HEK293 (cell line): ENCODE data around the gene DENND1C.

Source experiments
- CTCF ChIA-PET: fragments of 350-600 bp; formaldehyde crosslinking; extraction: SDS; loops from one replicate; lab custom pipeline; 2021; ENCODE audit warnings: antibody characterized with exemption; lab: Yijun Ruan, JAX
- POLR2A ChIA-PET: fragments of 300-600 bp; formaldehyde crosslinking; extraction: SDS; loops from one replicate; lab custom pipeline; 2020; ENCODE audit warnings: antibody characterized with exemption, inconsistent platforms; lab: Yijun Ruan, JAX
- H3K27ac ChIP-seq: fragments of 200-500 bp; sonication (Bioruptor generic); 2 replicates; pipeline ENCODE4 v1.5.1; 2014; ENCODE audit warnings: low read depth, low read length, control low read depth, inconsistent platforms; ENCODE audit errors: extremely low read depth
- H3K36me3 ChIP-seq, 2 experiments: fragments of 200-500 bp in 1 of 2; sonication (Bioruptor generic) in 1 of 2; 1 replicate in 1 of 2; 2 replicates in 1 of 2; pipeline ENCODE4 v1.5.1; 2014 to 2017; ENCODE audit warnings: inconsistent platforms in 2 of 2, low read length in 2 of 2; ENCODE audit not compliant: control insufficient read depth in 2 of 2, insufficient read depth in 1 of 2
- H3K4me1 ChIP-seq: fragments of 200-500 bp; sonication (Bioruptor generic); 2 replicates; pipeline ENCODE4 v1.5.1; 2014; ENCODE audit warnings: mild to moderate bottlenecking, low read length, inconsistent platforms; ENCODE audit not compliant: control insufficient read depth, insufficient read depth
- H3K4me3 ChIP-seq: 2 replicates; pipeline ENCODE4 v1.5.1; 2011; ENCODE audit warnings: low read depth, mild to moderate bottlenecking, control low read depth, low read length, moderate library complexity
- H3K9me3 ChIP-seq: fragments of 200-500 bp; sonication (Bioruptor generic); 2 replicates; pipeline ENCODE4 v1.5.1; 2014; ENCODE audit warnings: low read depth, low read length, inconsistent platforms; ENCODE audit not compliant: control insufficient read depth, insufficient read depth
- CTCF ChIP-seq: fragments of 450-650 bp; formaldehyde crosslinking; IDR thresholded peaks from 2 replicates; pipeline ENCODE4 v1.5.1; 2016; ENCODE audit warnings: missing biosample characterization, missing genetic modification characterization
- EGR2 ChIP-seq: fragments of 450-650 bp; formaldehyde crosslinking; IDR thresholded peaks from 2 replicates; pipeline ENCODE4 v1.5.1; 2016; ENCODE audit warnings: low read depth, missing biosample characterization, missing genetic modification characterization
- HOXD13 ChIP-seq: sonication (generic); formaldehyde crosslinking; IDR thresholded peaks from 2 replicates; pipeline ENCODE4 v1.8.0; 2022; ENCODE audit warnings: missing genetic modification reagents, borderline replicate concordance
- KLF1 ChIP-seq: fragments of 450-650 bp; formaldehyde crosslinking; IDR thresholded peaks from 2 replicates; pipeline ENCODE4 v1.5.1; 2016; ENCODE audit warnings: missing biosample characterization, missing genetic modification characterization
- KLF17 ChIP-seq: fragments of 450-650 bp; formaldehyde crosslinking; IDR thresholded peaks from 2 replicates; pipeline ENCODE4 v1.5.1; 2016; ENCODE audit warnings: missing biosample characterization, missing genetic modification characterization
- KLF9 ChIP-seq: fragments of 450-650 bp; formaldehyde crosslinking; IDR thresholded peaks from 2 replicates; pipeline ENCODE4 v1.5.1; 2016; ENCODE audit warnings: missing biosample characterization, missing genetic modification characterization, low read depth
- PRDM10 ChIP-seq: fragments of 450-650 bp; formaldehyde crosslinking; IDR thresholded peaks from 2 replicates; pipeline ENCODE4 v1.5.1; 2016; ENCODE audit warnings: missing biosample characterization, missing genetic modification characterization
- PRDM4 ChIP-seq: fragments of 450-650 bp; formaldehyde crosslinking; IDR thresholded peaks from 2 replicates; pipeline ENCODE4 v1.5.1; 2017; ENCODE audit warnings: missing biosample characterization, missing genetic modification characterization
- SALL2 ChIP-seq: fragments of 450-650 bp; formaldehyde crosslinking; IDR thresholded peaks from 2 replicates; pipeline ENCODE4 v1.5.0; 2017; ENCODE audit warnings: missing biosample characterization, mild to moderate bottlenecking, missing genetic modification characterization, borderline replicate concordance
- SP3 ChIP-seq: fragments of 450-650 bp; formaldehyde crosslinking; IDR thresholded peaks from 2 replicates; pipeline ENCODE4 v1.5.1; 2016; ENCODE audit warnings: missing biosample characterization, missing genetic modification characterization
- SP7 ChIP-seq: fragments of 450-650 bp; formaldehyde crosslinking; IDR thresholded peaks from 2 replicates; pipeline ENCODE4 v1.5.1; 2016; ENCODE audit warnings: missing biosample characterization, missing genetic modification characterization
- ZBTB20 ChIP-seq: fragments of 450-650 bp; formaldehyde crosslinking; IDR thresholded peaks from 2 replicates; pipeline ENCODE4 v1.5.1; 2016; ENCODE audit warnings: missing biosample characterization, missing genetic modification characterization
- ZFHX2 ChIP-seq: fragments of 450-650 bp; formaldehyde crosslinking; conservative IDR thresholded peaks from 2 replicates; pipeline ENCODE4 v1.5.1; 2016; ENCODE audit warnings: missing biosample characterization, missing genetic modification characterization
- ZFP37 ChIP-seq: fragments of 450-650 bp; formaldehyde crosslinking; IDR thresholded peaks from 2 replicates; pipeline ENCODE4 v1.5.1; 2016; ENCODE audit warnings: missing biosample characterization, missing genetic modification characterization
- ZFP41 ChIP-seq: fragments of 450-650 bp; formaldehyde crosslinking; IDR thresholded peaks from 2 replicates; pipeline ENCODE4 v1.5.1; 2016; ENCODE audit warnings: missing biosample characterization, missing genetic modification characterization, borderline replicate concordance
- ZIC2 ChIP-seq: fragments of 450-650 bp; formaldehyde crosslinking; IDR thresholded peaks from 2 replicates; pipeline ENCODE4 v1.5.1; 2016; ENCODE audit warnings: missing biosample characterization, missing genetic modification characterization
- ZNF121 ChIP-seq: fragments of 450-650 bp; formaldehyde crosslinking; IDR thresholded peaks from 2 replicates; pipeline ENCODE4 v1.5.1; 2016; ENCODE audit warnings: missing biosample characterization, missing genetic modification characterization
- ZNF140 ChIP-seq: fragments of 450-650 bp; formaldehyde crosslinking; IDR thresholded peaks from 2 replicates; pipeline ENCODE4 v1.5.1; 2016; ENCODE audit warnings: missing biosample characterization, missing genetic modification characterization
- ZNF184 ChIP-seq: fragments of 450-650 bp; IDR thresholded peaks from 2 replicates; pipeline ENCODE4 v1.5.1; 2018; ENCODE audit warnings: missing biosample characterization, mild to moderate bottlenecking, missing genetic modification characterization
- ZNF292 ChIP-seq: fragments of 450-650 bp; formaldehyde crosslinking; IDR thresholded peaks from 2 replicates; pipeline ENCODE4 v1.5.1; 2016; ENCODE audit warnings: low read depth, missing biosample characterization, missing genetic modification characterization, borderline replicate concordance
- ZNF341 ChIP-seq: fragments of 450-650 bp; formaldehyde crosslinking; IDR thresholded peaks from 2 replicates; pipeline ENCODE4; 2016; ENCODE audit warnings: low read depth, missing biosample characterization, missing genetic modification characterization
- ZNF391 ChIP-seq: fragments of 450-650 bp; formaldehyde crosslinking; IDR thresholded peaks from 2 replicates; pipeline ENCODE4 v1.5.1; 2016; ENCODE audit warnings: low read depth, missing biosample characterization, missing genetic modification characterization, borderline replicate concordance
- ZNF433 ChIP-seq: fragments of 450-650 bp; formaldehyde crosslinking; IDR thresholded peaks from 2 replicates; pipeline ENCODE4 v1.5.1; 2016; ENCODE audit warnings: missing biosample characterization, missing genetic modification characterization, low read depth
- ZNF544 ChIP-seq: fragments of 450-650 bp; formaldehyde crosslinking; IDR thresholded peaks from 2 replicates; pipeline ENCODE4 v1.5.0; 2017; ENCODE audit warnings: missing biosample characterization, missing genetic modification characterization
- ZNF549 ChIP-seq: fragments of 450-650 bp; IDR thresholded peaks from 2 replicates; pipeline ENCODE4 v1.5.1; 2018; ENCODE audit warnings: missing biosample characterization, missing genetic modification characterization, mild to moderate bottlenecking, inconsistent platforms, moderate library complexity
- ZNF600 ChIP-seq: fragments of 450-650 bp; formaldehyde crosslinking; IDR thresholded peaks from 2 replicates; pipeline ENCODE4 v1.5.1; 2016; ENCODE audit warnings: missing biosample characterization, missing genetic modification characterization
- ZNF791 ChIP-seq: fragments of 450-650 bp; formaldehyde crosslinking; IDR thresholded peaks from 2 replicates; pipeline ENCODE4 v1.5.1; 2016; ENCODE audit warnings: missing biosample characterization, missing genetic modification characterization
- ZSCAN16 ChIP-seq: fragments of 450-650 bp; formaldehyde crosslinking; IDR thresholded peaks from 2 replicates; pipeline ENCODE4 v1.5.1; 2016; ENCODE audit warnings: missing biosample characterization, missing genetic modification characterization

DENND1C gene

GRCh38 chr19:6458695-6459261, 22.8 kb downstream of the DENND1C start (continued):
- TF ChIP-seq ZFP37 (0 out of 2 replicates have a peak, but pooled peaks have one; percentile 12), ZFHX2 (tag by site-specific recombination) (peak; percentile 66), ZNF121 (tag by site-specific recombination) (peak; percentile 100), ZNF544 (tag by site-specific recombination) (no peak), KLF9 (tag by site-specific recombination) (peak; percentile 84), KLF1 (tag by site-specific recombination) (peak; percentile 74), SP7 (tag by site-specific recombination) (no peak), EGR2 (tag by site-specific recombination) (peak; percentile 61), ZSCAN16 (tag by site-specific recombination) (no peak), SP3 (tag by site-specific recombination) (peak; percentile 0; the same call in 1 of the 2 replicates), KLF17 (tag by site-specific recombination) (peak; percentile 56), ZIC2 (no peak), CTCF (peak; percentile 39; the same call in 1 of the 2 replicates), ZNF433 (tag by site-specific recombination) (no peak), PRDM10 (tag by site-specific recombination) (no peak), ZBTB20 (tag by site-specific recombination) (peak; percentile 32), ZNF600 (tag by site-specific recombination) (peak; percentile 42; the same call in 1 of the 2 replicates)

- Histone ChIP-seq H3K36me3 (peaks cover 0 to 42% of the 10 kb centered on the region in 2 experiments; a peak in 2 of 3 replicates), H3K9me3 (no peaks in the 10 kb centered on the region), H3K27ac (no peak overlapping the region), H3K4me1 (no peaks in the 10 kb centered on the region), H3K4me3 (no peak overlapping the region)
- POLR2A ChIA-PET, result no interaction called here
- CTCF ChIA-PET, result interaction anchor here (0.7 kb wide), 1 partner anchor 85 kb away, joined by 3 read pairs; no protein-coding TSS in a partner anchor
- peak; percentile 78 for TF ChIP-seq SP7 (tag by site-specific recombination)
- no peak for TF ChIP-seq ZNF391 (tag by site-specific recombination)
- TF ChIP-seq SALL2 (tag by site-specific recombination), result no peak
- TF ChIP-seq SP3 (tag by site-specific recombination), result no peak
- peak; percentile 53; the same call in 1 of the 2 replicates for TF ChIP-seq ZNF341 (tag by site-specific recombination)
- no peak for TF ChIP-seq ZNF549 (tag by site-specific recombination)
- no peak for TF ChIP-seq PRDM4 (tag by site-specific recombination)
- TF ChIP-seq ZNF140 (tag by site-specific recombination), result no peak
- no peak for TF ChIP-seq ZFP41 (tag by site-specific recombination)
- no peak for TF ChIP-seq ZNF184 (tag by site-specific recombination)
- TF ChIP-seq ZNF791 (tag by site-specific recombination), result no peak
- TF ChIP-seq HOXD13 (CRISPR knock-in tag), result no peak
- TF ChIP-seq ZNF292, result no peak
Observed at GRCh38 chr19:6457958-6458694, 23.5 kb downstream of the DENND1C start.
